Dedifferentiated amniotic fluid mesenchymal stem cell (primary cell): ENCODE measurements around the gene LRP8.
A peak's percentile ranks its signal among the peaks of the same experiment; 100 is the strongest.
"Not testable (repeated sequence)": the region's sequence is repeated elsewhere in the genome, so short reads cannot be mapped to it uniquely, and the experiment has no call there.

ENCODE experiments used
- DNase-seq: peaks from one replicate; pipeline ENCODE4 v3.0.0-alpha.2; 2016; ENCODE audit errors: extremely low spot score

Gene LRP8

DNA sequence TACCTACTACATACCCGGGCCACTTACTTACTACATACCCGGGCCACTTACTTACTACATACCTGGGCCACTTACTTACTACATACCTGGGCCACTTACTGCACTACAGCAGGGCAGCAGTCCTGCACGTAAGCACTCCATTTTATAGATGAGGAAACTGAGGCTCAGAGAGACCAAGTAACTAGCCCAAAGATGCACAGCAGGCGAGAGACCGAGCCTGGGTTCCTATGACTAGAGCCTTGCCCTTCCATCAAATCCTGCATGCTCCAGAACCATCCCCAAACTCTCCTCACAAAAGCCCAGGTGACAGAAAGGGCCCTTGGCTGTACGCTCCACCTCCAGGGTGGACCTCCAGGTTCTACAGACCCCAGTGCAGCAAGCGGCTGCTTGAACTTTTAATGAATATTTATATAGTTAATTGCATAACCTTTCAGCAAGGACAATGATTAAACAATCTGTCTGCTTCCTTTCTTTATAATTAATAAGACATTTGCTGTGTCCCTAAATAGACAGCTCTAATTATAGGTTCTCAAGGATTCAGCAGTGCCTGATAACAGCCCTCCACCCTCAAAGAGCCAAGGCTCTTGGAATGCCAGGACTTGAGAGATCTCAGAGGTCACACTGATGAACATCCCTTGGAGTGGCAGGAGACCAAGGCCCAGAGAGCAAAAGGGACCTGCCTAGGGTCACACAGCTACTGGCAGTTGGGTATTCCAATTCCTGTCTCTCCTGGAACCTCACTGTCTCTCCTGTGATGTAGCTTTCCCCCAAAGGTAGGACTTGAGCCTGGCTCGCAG, 43.4 kb downstream of the LRP8 start:
- DNase-seq, result no peak

DNA sequence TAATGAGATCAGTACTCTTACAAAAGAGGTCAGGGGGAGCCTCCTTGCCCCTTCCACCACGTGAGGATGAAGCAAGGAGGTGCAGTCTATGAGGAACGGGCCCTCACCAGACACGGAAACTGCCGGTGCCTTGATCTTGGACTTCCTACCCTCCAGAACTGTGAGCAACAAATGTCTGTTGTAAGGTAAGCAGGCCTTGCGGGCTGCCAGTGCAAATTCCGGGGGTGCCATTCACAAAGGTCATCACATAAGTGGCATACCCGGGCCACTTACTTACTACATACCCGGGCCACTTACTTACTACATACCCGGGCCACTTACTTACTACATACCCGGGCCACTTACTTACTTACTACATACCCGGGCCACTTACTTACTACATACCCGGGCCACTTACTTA, 44.7 kb downstream of the LRP8 start:
- not testable (repeated sequence) for DNase-seq

DNA sequence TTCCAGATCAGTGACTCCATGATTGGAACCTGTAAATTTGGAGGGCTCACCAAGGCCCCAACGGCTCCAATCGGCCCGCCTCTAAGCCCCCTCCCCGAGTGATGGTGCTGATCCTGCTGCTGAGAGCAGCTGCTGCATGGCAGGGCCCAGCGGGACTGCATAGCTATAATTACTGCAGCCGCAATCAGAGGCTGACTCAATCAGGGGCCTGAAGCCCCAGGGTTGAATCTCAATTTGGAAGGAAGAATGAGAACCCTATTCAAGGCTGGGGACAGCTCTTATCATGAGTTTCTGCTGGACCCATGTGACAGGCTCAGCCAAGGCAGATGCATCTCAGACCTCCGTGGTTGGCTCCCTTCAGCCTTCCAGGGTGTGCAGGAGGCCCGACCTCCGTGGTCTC, 46.7 kb downstream of the LRP8 start:
- DNase-seq, result no peak

DNA sequence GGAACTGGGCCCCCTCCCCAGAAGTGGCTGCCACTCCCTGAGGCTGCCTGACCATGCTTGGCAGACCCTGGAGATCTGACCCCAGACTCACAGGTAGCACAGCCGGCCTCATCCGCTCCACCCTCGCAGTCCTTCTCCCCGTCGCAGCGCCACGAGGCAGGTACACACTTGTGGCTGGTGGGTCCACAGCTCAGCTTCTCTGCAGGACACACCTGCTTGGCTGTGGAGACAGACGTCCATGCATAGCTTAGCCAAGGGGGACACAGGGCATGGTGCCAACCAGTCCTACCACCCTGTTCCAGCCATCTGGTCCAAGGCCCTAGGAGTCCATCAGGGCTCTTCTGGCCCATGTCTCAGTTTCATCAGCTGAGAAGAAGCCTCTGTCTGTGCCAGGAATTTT, 47.4 kb downstream of the LRP8 start:
- DNase-seq, result no peak

DNA sequence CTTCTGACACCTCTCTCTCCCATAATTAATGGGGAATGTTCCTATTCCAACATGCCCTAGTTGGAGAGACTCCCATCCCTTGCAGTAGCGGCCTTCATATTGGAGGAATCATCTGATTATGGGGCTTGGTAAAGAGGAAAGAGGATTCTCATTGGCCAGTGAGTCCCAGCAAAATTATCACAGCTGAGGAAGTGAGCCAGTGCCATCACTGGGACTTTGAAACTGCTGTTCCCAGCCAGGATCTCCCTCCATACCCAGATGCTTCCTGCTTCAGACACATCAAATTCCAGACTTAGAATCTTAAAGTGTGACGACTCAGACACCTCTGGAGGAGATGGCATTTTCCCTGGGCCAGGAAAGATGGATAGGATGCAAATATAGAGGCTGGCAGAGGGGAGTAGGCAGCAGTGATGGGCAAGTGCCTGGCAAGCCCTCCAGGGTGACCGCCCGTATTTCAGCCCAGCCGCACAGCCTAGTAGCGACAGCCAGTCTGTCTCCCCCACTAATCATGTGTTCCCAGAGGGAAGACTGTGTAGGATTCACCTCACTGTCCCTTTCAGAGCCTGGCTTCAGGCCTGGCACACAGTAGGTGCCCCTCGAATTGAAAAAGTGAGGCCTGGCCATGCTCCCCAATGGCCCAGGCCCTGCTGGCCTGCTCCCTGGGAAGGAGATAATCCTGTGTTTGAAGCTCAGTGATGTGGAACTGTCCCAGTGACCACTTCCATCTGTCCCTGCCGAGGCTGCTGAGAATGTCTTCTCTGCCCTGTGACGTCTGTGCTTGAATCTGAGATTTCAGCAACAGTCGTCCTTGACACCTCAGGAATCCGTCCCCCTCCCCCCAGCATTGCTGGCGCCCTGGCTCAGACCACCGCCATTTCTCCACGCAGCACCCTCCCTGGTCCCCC, 48.3 kb downstream of the LRP8 start:
- DNase-seq, result no peak

DNA sequence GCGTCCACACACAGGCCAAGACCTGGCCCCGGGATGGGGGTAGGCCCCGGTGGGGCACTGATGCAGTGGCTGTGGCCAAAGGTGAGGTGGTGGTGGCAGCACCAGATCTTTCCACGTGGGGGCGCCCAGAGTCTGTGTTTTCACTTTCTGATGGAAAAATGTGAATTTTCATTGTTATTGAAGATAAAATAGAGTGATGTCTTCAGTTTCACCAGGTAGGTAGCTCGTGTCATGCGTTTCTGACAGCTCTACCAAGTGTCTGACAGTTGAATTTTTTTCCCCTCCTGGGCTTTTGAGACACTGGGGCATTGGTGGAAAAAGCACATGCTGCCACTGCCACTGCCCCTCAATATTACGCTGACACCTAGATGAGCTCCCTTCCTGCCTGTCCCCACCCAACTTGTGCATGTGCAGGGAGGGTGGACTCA, 49.6 kb downstream of the LRP8 start:
- peak; percentile 29 for DNase-seq

DNA sequence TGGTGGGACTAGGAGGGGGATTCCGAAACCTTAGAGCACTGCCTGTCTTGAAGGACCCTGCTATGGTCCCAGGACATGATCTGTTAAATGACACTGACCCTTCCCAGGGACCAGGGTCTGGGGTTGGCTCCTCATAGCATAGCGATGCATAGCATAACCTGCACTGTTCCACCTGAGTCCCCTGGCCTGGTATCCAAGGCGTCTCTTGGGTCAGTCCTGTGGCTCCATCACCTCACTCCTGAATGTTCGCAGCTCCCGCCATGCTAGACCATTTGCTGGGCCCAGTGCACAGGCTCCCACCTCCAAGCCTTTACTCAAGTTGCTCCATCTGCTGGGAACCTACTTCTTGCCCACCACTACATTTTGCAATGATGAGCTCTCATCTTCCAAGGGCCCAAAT, 50.5 kb downstream of the LRP8 start:
- DNase-seq, result no peak

DNA sequence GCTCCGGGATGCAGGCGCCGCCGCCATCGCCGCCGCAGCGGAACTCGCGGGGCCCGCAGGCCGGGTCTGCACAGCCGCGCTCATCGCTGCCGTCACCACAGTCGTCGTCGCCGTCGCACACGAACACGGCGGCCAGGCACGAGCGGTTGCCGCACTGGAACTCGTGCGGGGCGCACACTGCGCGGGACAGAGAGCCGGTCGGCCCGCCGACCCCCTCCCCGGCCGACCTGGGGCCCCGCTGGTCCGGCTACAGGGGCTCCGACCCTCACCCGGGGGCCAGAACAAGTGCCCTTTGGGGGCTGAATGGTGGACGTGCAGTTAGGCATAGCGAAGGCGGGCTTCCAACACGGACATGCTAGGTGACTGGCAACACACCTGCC, 51.0 kb downstream of the LRP8 start:
- no peak for DNase-seq

DNA sequence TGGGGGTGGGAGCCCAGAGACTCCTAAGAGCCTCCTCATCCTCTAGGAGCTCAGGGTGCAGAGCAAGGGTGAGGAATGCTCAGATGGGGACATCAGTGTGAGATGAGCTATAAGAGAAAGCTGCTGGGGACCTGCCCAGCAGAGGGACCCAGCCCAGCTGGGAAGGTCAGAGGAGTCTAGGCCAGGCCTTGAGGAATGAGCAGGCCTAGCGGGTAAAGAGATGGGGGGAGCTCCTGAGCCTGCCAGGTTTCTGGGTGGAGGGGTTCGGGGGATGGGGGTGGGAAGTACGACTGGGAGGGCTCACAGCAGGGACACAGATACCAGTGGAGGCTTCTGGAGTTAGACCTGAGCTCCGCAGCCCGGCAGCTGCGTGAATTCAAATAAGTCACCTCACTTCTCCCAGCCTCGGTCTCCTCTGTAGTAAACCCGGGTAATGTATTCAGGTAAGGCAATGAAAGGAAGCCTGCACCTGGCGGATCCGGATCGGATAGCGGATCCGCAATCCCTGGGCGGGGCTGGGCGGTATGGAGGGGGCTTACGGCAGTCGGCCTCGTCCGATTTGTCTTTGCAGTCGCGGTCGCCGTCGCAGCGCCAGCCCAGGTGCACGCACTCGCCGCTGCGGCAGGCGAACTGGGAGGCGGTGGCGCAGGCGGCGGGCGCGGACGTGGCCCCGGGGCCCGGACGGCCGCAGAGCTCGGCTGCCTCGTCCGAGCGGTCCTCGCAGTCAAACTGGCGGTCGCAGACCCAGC, 51.5 kb downstream of the LRP8 start:
- DNase-seq, result no peak

DNA sequence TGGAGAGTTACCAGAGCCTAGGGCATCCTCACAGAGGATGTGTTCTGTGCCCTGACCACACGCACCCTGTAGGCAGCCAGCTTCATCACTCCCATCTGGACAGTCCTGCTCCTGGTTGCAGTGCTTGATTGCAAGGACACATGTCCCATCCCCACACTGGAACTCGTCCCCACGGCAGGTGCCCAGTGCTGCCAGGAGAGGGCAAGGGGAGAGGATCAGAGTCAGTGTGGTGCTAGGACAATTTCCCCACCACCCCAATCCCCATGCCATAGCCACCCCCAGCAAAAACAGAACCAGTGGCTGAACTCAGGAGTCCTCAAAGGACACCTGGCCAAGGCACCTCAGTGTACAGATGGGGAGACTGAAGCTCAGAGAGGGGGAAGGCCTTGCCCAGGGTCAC, 52.3 kb downstream of the LRP8 start:
- no peak for DNase-seq

DNA sequence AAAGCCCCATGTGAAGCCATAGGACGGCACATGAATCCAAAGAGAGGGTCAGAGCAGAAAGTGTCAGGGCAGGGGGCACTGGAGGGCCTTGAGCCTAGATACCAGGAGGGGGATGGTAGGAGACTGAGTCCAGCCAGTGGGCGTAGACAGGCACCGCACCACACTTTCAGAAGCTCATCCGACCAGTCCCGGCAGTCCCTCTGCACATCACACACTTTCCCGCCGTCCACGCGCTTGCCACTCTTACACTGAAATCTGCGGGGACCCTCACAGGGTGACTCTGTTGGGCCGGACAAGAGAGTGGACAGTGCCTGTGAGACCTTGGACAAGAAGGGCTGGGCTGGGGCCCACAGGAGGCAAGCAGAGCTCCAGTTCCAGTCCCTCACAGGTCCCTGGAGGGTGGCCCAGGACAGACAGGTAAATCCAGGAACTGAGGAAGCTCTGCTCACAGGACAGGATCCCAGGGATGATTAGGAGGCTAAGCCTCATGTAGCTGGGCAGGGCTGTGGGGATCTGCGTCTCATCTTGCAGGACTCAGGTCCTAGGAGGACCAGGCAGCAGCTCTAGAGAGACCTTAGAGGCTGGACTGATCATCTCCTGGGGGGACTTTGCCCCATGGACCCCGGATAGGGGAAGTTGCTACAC, 53.2 kb downstream of the LRP8 start:
- DNase-seq, result no peak

DNA sequence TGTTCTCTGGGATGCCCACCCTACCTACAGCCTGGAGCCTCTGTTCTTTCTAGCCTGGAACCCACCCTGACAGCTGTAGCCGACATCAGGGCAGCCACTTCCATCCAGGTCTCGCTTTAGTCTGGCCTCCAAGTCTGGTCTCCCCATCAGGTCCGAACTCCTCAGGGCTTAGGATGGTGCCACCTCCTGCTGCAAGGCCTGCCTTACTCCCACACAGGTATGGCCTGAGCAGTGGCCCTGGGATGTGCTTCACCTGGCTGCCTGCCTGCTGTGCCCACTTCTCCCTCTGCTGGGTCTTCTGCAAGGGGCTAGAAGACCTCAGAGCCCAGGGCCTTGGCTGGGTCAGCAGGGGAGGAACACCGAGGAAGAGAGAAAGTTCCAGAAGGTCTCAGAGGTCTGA, 53.8 kb downstream of the LRP8 start:
- DNase-seq, result no peak

DNA sequence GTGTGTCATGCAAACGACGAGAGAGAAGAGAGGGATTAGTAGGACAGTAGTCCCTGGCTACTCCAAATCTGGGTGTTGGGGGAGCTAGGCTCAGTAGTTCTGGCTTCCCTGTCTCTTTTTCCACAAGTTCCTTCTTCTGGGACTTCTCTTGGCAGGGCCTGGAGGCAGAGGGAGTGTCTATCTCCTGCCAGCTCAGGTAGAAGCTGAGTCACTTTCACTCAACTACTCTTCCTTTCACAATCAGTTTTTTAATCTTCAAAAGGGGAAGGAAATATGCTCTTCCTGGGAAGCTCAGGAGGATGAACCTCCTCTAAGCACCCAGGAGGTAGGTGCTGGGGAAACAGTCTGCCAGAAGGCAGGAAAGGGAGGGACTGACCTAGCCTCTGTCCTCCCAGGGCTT, 54.3 kb downstream of the LRP8 start:
- DNase-seq, result no peak

DNA sequence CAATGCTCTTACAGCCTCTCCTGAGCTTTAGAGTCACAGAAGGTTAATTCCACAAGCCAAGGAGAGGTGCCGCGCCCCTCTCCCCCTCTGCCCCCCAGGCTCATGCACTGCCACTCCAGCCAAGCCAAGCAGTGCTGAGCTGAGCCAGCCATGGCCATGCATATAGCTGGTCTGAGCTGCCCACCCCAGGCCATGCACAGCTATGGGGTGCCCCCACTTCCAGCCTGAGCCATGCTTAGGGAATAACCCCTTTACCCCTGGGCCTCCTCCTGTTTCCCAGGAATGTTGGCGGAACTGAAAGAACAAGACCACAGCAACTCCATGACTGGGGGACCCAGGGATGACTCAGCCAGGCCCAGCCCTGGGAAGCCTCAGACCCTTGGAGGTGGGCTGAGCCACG, 55.5 kb downstream of the LRP8 start:
- DNase-seq, result no peak

DNA sequence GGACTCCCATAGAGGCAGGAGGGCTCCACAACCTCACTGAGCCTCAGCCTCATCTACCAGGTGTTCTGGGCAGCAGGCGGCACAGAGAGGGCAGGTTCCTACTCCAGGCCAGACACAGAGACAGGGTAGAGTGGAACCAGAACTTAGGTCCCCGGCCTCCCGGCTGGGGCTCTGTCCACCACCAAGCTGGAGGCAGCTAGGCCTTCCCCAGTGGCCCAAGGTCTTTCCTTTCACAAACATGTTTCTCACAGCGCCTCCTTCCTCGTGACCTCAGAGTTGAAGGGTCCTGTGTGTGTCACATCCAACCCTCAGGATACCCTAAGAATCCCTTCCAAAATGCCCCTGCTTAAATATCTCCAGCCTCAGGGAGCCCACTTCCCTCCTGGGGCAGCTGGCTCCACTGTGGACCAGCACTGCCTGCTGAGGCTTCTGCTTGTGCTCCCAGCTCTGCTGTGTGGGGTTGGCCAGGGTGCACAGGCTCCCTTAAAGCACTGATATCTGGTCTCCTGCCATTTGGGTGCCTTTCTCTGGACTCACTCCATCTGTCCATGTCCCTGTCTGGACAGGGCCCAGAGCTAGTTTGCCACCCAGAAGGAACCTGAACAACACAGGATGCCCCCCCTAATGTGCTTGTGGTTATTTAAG, 56.3 kb downstream of the LRP8 start:
- DNase-seq, result no peak

DNA sequence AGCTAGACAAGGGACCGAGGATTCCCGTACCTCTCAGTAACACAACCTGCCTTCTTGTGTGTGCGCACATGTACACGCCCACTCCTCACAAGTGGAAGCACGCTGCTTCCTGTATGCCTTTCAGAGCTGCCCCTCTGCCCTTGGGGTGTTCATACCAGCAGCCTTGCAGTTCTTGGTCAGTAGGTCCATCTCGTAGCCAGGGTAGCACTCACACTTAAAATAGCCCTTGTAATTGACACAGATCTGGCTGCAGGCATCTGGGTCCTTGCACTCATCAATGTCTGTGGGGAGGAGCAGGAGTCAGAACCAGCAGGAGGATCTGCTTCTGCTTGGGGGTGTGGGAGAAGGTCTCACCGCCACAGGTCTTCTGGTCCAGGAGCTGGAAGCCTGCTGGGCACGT, 57.0 kb downstream of the LRP8 start:
- DNase-seq, result no peak

DNA sequence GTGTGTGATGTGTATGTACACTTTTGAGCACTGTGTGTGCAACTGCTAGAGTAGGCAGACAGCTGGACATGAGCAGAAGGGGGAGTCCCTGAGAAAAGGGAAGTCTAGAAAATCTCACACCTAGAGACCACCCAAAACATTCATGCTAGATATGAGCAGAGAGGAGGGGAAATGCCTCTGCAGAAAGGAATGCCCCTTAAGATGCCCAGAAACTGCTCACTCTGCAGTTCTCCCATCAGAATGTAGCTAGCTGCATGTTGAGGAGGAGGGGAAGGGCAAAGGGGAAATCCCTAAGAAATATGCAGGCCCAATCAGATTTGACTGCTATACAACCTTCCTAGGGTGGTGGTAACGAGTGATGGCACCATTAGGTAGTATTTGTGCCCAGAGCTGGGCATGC, 57.8 kb downstream of the LRP8 start:
- DNase-seq, result no peak

DNA sequence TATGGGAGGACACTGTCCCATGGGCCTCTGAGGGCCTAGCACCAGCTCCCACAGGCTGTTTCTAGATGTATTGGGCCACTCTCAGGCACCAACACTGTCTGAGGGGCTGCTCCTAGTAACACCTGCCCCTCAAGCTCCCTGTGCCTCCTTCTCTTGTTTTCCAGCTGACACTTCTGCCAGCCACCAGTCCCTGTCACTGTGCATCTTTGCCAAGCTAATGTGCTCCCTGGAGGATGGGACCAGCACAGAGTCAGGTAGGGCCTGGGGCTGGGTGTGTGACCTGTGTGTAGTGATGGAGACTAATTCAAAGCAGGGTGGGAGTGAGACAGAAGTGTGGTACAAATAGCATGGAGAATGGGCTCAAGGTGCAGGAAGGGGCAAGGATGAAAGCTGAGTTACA, 60.1 kb downstream of the LRP8 start:
- no peak for DNase-seq

DNA sequence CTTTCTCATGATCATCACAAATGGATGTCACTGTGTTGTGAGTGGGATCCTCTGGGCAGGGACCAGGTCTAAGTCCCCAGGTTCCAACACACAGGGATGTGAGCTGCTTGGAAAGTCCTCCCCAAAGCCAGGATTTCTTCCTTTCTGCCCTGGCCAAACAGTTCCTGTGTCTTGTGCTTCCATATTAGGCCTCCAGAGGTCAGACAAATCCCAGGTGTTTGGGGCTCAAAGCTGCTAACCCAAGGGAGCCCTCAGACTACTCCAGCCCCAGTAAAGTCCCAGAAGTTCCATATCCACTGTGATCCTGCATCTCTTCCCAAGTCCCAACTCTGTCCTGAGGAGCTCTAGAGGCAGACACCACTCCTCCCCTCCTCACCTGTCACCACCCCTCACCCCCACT, 61.8 kb downstream of the LRP8 start:
- DNase-seq, result no peak

DNA sequence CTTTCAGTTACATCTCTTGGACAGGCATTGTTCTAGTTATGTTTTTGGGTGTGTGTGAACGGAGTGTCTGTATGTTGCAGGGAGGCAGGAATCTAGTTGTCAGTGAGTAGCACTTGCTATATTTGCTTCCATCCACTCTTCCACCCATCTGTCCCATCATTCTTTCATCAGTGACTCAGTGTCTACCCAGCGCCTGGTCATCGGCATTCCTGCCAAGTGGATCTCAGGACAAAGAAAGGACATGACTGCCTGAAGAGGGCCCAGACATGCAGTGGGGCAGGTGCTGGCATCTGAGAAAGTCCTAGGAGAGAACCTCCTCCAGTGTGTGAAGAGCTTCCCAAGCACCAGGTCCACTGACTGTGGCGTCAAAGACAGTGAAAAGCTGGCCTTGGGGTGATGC, 62.3 kb downstream of the LRP8 start:
- DNase-seq, result no peak

DNA sequence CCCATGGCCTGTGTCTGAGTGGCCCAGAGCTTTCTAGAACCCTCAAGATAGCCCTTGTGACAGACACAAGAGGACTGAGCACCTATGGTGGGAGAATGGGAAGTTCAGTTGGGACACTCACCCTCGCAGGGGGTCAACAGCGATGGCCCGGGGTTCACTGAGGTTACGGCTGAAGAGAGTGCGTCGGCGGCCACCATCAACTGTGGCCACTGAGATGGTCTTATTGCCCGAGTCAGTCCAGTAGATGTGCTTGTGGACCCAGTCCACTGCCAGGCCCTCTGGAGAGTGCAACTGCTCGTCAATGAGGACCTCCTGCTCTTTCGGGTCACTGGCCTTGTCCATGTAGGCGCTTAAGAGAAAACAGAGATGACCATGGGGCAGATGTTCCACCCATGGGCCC, 63.8 kb downstream of the LRP8 start:
- DNase-seq, result no peak
